GM23338 (cell line): ENCODE data around the gene OAS2.

Experiments used
- CREB1 ChIP-seq: fragments of 250-450 bp; sonication (Bioruptor Pico); IDR thresholded peaks from 2 replicates; pipeline ENCODE4 v1.5.0; 2020; ENCODE audit warnings: low read depth, mild to moderate bottlenecking, moderate library complexity
- CTCF ChIP-seq, 2 experiments: fragments of 200-600 bp in 1 of 2; sonication (generic) in 1 of 2; conservative IDR thresholded peaks; 2 replicates each; pipeline versions ENCODE4 v1.5.1 to v1.6.1; 2016 to 2017; ENCODE audit warnings: antibody characterized with exemption in 2 of 2, low read depth in 2 of 2, mild to moderate bottlenecking in 2 of 2, moderate library complexity in 1 of 2
- EZH2 ChIP-seq: fragments of 200-600 bp; sonication (generic); IDR thresholded peaks from one replicate; pipeline ENCODE4 v1.8.0; 2017; ENCODE audit warnings: antibody characterized with exemption, mild to moderate bottlenecking, low read depth; ENCODE audit not compliant: unreplicated experiment
- EZH2phosphoT487 ChIP-seq: fragments of 200-600 bp; sonication (generic); IDR thresholded peaks from one replicate; pipeline ENCODE4 v1.8.1; 2018; ENCODE audit warnings: antibody characterized with exemption; ENCODE audit not compliant: unreplicated experiment
- JUNB ChIP-seq: IDR thresholded peaks from one replicate; pipeline ENCODE4 v1.6.1; 2016; ENCODE audit warnings: antibody characterized with exemption; ENCODE audit not compliant: unreplicated experiment
- POLR2AphosphoS5 ChIP-seq: IDR thresholded peaks from 2 replicates; pipeline ENCODE4 v1.6.1; 2016; ENCODE audit warnings: antibody characterized with exemption, low read depth
- STAT1 ChIP-seq: IDR thresholded peaks from one replicate; pipeline ENCODE4 v1.6.1; 2016; ENCODE audit warnings: antibody characterized with exemption; ENCODE audit not compliant: unreplicated experiment
- TF ChIP-seq, protein P1 (sequence below): IDR thresholded peaks from one replicate; pipeline ENCODE4 v1.6.1; 2018; ENCODE audit warnings: antibody characterized with exemption; ENCODE audit not compliant: unreplicated experiment
- TF ChIP-seq, protein P2 (sequence below): IDR thresholded peaks from 2 replicates; pipeline ENCODE4 v1.6.1; 2016; ENCODE audit warnings: antibody characterized with exemption

GRCh38 chr12:112939761-112940381, 38.4 kb upstream of the OAS2 start:
- TF ChIP-seq CTCF (conservative IDR thresholded peaks at IDR 0.05; ENCODE audit: low read depth in 2 of 2), result no peak
- TF ChIP-seq JUNB, result no peak
- TF ChIP-seq, protein P1, sequence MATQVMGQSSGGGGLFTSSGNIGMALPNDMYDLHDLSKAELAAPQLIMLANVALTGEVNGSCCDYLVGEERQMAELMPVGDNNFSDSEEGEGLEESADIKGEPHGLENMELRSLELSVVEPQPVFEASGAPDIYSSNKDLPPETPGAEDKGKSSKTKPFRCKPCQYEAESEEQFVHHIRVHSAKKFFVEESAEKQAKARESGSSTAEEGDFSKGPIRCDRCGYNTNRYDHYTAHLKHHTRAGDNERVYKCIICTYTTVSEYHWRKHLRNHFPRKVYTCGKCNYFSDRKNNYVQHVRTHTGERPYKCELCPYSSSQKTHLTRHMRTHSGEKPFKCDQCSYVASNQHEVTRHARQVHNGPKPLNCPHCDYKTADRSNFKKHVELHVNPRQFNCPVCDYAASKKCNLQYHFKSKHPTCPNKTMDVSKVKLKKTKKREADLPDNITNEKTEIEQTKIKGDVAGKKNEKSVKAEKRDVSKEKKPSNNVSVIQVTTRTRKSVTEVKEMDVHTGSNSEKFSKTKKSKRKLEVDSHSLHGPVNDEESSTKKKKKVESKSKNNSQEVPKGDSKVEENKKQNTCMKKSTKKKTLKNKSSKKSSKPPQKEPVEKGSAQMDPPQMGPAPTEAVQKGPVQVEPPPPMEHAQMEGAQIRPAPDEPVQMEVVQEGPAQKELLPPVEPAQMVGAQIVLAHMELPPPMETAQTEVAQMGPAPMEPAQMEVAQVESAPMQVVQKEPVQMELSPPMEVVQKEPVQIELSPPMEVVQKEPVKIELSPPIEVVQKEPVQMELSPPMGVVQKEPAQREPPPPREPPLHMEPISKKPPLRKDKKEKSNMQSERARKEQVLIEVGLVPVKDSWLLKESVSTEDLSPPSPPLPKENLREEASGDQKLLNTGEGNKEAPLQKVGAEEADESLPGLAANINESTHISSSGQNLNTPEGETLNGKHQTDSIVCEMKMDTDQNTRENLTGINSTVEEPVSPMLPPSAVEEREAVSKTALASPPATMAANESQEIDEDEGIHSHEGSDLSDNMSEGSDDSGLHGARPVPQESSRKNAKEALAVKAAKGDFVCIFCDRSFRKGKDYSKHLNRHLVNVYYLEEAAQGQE, result no peak
- TF ChIP-seq CREB1 (CRISPR knock-in tag), result no peak
- TF ChIP-seq EZH2, result no peak
- no peak for TF ChIP-seq EZH2phosphoT487
- TF ChIP-seq POLR2AphosphoS5, result no peak
- TF ChIP-seq, protein P2, sequence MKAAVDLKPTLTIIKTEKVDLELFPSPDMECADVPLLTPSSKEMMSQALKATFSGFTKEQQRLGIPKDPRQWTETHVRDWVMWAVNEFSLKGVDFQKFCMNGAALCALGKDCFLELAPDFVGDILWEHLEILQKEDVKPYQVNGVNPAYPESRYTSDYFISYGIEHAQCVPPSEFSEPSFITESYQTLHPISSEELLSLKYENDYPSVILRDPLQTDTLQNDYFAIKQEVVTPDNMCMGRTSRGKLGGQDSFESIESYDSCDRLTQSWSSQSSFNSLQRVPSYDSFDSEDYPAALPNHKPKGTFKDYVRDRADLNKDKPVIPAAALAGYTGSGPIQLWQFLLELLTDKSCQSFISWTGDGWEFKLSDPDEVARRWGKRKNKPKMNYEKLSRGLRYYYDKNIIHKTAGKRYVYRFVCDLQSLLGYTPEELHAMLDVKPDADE, result no peak
- TF ChIP-seq STAT1, result no peak
